UCSD-AML1 (cell line): ENCODE results near the gene NHLH2.

ENCODE experiments used
- DNase-seq: peaks from one replicate; lab custom pipeline; 2025; ENCODE audit not compliant: unreplicated experiment; lab: John Stamatoyannopoulos, UW

Gene NHLH2

DNA sequence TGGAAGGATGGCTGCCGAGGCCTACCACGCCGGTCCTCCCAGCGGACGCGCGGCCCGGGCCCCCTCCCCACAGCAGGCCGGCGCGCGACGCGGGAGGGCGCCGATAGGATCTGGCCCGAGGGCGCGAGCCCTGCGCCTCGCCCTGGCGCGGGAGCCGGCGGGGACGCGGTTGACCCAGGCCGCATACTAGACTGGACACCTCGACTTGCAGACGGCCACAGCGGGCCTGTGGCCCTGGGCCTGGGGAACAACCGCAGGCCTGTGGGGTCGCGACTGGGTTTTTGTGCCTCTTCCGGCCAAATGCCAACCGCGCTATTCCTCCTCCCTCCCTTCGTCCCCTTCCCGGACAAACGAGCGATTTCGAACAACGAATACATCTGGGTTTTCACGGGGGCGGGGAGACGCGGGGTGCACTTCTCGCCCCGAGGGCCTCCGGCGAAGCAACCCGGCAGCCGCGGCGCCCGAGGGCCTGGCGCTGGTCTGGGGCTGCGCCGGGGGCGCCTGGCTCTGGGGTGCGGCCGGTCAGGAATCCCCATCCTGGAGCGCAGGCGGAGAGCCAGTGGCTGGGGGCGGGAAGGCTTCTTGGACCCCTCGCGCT lies 2.4 kb downstream of the NHLH2 start:
- DNase-seq: no peak

DNA sequence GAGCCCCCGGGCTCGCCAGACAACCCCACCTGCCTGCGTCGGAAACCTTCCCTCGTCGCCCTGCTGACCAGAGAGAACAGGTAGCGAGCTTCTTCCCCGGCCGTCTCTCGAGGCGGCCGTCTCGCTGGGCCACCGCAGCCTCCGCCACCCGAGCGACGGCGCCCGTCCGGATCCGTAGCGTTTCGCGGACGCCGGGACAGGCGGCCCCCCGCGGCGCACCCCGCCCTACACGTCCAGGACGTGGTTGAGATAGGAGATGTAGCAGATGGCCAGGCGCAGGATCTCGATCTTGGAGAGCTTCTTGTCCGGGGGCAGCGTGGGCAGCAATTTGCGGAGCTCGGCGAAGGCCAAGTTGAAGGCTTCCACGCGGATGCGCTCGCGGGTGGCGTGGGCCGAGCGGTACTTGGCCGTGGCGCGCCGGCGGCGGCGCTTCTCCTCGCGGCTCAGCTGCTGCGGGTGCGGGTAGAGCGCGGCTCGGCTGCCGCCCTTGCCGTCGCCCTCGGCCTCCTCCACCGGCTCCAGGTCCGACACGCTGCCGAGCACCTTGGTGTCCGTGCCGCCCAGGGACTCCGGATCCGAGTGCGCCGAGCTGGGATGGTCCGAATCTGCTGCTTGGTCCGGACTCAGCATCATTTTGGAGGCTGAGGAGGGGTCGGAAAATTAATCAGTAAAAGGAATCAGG lies 3.0 kb downstream of the NHLH2 start:
- DNase-seq: no peak

DNA sequence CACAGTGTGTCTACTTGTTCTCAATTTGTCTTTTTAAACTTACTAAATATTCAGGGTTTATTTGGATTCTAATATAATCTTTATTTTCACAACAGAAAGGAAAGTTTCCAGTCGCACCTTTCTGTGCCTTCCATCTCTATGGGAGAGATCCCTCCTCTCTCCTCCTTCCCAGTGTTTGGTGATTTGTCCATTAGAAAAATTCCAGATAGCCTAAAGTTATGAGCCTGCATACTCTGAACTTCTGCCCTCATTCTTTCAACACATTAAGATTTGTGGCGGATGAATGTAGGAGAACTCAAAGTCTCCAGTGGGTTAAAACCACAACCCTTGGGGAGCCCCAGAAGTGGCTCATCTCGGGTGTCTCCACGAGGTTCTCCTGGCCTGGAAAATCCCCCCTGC lies 3.6 kb downstream of the NHLH2 start:
- DNase-seq: no peak

DNA sequence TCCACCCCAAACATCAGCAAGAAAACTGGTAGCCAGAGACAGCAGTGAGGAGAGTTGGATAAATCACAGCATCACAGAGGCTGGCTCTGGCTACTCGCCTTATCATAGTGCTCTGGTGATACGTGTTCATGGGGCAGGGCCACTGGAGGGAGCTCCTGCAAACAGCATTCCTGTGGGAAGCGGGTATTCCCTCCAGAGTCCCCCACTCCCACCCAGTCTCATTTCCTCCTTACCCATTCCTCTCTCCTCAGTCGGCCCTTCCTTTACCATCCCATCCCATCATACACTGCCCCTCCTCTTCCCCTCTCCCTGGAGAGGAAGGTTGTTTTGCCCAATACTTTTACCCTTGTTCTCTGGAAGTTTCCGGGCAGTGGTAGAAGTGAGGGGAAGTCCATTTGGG lies 7.1 kb downstream of the NHLH2 start:
- DNase-seq: no peak

DNA sequence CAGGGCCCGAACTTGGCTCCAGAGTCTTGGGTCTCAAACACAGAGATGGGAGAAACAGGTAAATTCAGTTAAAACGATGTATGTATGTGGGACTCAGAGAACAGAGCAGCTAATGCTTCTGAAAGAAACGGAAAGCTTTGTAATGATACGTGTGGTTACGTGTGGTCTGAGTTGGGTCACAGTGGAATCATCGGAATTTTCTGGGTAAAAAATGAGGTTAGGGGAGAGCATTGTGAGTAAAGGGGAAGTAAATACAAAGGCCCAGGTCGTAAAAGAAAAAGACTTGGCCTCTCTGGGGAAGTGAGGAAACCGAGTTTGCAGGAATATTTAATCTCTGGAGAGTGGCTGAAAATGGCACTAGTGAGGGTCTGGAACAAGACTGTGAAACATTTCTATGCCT lies 8.3 kb downstream of the NHLH2 start:
- no peak for DNase-seq

DNA sequence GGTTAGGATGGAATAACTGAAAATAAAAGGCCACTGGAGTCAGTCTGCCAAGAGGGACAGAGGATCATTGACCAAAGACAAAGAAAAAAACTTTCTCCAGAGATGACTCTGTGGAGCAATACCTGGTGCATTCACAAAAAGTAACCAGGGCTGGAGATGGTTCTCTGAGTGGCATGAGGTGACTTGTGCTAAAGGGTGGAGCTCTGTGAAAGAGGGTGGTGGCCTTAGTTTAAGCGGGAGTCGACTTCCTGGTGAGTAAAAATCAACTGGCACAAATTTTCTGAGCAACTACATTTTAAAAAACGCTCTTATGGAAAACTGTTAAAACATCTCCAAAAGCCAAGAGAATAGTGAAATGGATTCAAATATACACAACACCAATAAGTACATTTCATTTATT lies 10.0 kb downstream of the NHLH2 start:
- DNase-seq: no peak

DNA sequence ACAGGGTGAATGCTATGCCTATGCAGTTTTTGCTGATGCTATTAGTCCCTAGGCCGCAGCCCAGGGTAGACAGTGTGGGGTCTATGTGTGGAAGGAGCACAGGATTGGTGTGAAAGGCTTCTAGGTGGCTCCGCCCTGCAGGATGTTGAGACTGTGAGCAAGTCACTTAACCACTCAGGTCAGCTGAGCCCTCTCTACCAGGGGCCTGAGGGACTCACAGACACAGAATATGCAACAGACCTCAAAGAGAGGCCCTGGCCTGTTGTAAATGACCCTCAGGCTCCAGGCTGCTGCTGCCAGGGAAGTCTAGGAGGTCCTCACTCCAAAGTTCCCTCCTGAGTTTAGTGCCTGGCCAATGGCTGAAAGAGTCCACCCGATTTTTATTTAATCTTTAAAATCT lies 11.0 kb downstream of the NHLH2 start:
- DNase-seq: no peak

DNA sequence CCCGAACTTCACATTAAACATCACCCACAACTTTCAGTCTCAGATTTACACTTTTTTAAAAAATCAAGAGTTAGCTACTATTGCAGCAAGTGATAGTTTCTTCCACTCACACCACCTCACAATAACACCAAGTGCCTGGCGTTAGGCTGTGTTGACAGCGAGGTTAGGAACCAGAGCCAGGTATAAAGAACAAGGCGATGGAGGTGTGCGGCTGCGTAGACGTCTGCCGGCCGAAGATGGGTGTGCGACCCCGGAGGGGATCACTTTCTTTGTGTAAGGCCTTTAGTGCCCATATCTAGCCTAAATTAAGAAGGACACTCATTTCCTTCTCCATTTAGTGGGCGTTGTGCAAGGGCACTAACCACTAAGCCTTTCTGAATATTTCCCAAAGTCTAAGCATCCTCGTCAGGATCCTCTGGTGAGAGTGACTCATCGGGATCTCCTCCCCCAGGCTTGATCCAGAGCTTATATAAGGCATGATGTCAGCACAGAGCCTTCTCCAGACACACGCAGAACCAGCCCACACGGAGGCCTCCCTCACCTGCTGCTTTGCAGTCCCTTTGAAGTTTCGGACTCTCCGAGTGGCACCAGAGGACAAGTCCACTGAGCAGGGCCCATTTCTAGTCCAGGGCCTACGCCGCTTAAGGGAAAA lies 11.8 kb downstream of the NHLH2 start:
- DNase-seq: peak; percentile 54

DNA sequence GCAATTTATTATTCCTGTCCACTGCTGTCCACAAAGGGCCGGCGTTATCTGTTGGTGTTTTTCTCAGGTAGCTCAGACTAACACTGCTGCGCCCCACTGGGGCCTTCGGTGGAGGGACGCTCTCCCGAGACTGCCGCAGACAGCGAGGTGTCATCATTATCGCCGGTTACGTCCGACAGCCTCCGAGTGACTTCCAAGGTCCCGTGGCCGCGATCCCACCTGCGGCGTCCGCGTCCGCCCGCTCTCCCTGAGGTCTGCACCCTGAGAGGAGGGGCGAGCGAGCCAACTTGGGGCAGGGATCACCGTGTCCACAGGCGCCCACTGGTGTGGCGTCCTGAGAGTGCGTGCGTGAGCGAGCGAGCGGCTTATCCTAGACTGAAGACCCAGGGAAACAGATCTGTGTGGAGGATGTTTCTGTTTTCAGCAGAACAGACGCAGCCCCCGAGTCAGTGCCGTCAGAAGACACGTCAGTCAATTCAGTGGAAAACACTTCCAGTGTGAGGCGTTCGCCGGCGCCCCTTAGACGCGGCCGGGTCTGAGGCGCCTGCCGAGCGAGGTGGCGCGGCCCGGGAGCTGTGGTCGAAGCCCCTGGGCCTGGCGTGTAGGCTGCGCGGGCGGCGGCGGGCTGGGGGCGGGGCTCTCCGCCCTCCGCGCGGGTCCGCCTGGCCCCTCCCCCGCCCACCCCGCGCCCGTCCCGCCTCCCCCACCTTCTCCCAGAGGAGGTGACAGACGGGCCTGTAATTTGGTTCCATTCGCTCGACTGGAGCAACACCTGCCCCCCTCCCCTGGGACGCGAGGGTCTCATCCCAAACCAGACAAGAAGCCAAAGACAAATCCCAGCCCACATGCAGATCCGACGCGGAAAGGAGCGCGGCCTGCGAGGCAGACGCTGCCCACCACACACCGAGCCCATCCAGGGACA lies 12.6 kb downstream of the NHLH2 start:
- no peak for DNase-seq

DNA sequence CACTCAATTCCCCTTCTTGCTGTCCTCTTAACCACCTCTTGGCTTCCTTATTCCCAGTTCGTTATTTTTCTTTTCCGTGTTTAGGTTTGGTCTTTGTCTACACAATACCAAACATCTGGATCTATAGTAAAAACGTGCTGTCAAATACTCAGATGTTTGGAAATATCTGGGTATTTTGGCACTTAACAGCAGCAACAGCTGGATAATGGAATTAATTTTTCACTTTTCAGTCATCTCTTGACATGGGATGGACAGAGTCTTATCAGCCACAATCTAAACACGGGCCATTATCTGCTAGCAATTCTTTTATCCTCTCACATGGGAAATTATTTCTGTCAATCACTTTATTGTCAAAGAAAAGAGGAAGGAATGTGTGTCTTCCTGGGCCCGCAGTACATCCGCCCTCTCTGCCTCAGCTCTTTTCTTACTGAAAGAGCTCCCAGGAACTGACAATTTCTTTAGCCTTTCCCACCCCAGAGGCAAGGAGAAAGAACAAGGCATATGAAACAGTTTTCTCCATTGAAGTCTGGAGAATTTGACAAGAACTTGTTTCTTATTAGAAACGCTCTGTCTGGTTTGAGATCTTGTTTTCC lies 13.4 kb downstream of the NHLH2 start:
- DNase-seq: no peak

DNA sequence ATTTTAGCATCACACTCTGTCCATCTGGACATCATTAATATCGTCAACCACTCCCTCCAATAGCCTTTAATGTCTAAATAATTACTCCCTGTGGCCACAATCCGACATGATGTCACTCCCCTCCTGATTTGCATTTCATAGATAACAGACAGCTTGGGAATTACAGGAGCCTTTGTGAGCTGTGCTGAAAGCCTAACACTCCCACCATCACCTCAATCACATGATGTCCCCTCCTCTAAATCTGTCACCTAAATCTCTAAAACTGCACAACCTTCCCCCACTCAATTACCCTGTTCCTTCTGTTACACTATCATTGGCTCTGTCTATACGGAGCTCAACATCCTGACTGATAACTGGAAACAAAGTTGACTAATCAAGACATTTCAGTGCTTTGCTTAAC lies 14.3 kb downstream of the NHLH2 start:
- DNase-seq: no peak

DNA sequence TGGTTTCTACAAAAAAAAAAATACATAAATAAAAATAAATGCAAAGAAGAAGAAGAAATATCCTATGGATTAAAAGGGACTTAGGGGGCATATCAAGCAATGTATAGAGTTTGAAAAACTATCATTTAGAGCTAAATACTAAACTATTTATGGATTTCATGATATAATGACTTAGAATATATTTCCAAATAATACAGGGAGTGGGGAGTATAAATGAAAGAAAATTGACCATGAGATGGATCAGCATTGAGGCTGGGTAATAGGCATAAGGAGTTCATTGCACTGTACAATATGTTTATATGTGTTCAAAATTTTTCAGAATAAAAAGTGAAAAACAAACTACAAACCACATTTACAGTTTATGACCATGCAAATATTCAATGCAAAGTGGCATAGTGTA lies 18.8 kb downstream of the NHLH2 start:
- no peak for DNase-seq

DNA sequence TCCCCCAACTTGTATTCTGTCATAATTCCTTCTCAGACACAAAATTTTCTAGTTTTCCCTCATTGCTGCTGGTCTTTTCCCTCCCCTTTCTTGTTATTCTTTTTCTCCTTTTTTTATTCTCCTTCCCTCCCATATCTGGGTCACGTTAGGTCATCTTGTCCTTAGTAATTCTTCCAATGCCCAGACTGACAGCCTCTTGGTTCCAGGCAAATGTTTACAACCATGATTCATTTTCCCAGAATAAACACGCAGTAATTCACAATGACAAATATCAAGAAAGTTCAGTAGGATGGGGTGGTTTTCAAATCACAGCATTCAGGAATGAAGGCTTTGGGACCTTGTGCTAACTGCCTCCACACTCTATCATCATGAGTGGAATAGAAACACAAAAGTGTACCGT lies 25.2 kb downstream of the NHLH2 start:
- DNase-seq: no peak

DNA sequence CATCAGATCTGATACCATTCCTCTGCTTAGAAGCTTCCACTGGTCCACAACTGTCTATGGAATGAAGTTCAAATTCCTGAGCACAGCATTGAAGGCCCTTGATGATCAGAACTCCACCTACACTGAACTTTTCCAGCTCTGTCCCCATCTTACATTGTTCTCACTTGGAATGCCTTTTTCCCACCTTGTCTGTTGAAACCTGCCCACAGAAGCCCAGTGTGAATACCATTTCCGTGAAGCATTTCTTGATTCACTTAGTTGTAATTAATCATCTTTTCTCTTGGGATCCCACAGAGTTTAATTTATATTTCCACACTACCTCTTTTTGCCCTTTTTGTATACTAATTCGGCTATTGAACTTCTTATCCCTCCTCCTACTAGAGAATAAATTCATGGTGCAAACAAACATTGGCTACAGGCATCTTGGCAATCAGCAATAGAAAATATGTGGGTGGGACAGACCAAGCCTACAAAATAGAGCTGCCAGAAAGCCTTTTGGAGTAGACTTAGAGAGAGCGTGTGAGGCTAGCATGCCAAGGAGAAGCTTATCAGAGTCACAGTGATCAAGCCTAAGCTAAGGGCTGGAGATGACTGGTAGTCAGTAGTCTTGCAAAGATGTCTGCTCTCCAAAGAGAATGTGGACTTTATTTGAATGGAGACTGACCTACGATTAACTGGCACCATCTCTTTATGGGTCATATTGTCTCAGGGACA lies 26.1 kb downstream of the NHLH2 start:
- no peak for DNase-seq

DNA sequence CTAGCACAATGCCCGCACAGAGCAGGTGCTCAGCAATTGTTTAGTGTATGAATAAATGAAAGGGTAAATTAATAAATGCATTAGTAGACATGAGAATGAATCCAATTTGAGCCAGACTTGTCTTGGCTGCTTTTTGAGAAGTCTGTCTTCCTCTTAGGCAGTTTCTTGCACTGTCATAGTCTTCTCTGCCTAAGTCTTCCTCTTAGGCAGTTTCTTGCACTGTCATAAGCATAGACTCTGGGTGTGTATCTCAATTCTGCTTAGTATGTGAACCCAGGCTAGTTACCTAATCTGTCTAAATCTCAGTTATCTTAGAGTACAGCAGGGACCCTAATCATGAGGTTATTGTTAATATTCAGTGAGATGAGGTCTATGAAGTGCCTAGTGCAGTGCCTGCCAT lies 27.2 kb downstream of the NHLH2 start:
- no peak for DNase-seq

DNA sequence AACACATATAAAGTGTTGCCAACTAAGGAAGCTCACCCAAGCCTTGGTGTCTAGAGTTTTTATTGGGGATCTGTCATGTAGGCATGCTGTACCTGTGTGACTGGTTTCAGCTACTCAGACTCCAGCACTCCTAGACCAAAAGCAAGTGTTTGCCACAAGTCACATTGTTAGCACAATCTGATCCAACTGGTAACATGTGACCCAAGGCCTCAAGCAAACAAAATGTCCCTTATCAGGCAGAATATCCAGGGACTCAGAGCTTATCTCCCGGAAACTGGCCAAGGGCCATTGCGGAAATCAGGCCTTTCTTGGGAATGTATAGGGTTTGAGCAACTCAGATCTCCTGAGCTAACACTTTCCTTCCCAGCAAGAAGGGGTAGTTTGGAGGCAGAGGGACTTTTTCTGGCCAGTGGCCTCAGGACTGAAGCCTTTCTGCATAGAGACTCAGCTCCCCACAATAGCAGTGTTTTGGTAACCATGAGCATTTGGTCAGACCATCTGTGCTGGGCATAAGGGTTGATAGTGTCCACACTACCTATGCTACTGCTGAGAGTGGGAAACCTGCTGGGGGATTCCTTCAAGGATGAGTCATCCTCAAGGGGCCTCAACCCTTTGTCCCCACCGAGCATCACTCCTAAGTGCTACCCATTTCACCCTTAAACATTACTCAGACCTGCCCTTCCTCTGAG lies 29.6 kb downstream of the NHLH2 start:
- no peak for DNase-seq

DNA sequence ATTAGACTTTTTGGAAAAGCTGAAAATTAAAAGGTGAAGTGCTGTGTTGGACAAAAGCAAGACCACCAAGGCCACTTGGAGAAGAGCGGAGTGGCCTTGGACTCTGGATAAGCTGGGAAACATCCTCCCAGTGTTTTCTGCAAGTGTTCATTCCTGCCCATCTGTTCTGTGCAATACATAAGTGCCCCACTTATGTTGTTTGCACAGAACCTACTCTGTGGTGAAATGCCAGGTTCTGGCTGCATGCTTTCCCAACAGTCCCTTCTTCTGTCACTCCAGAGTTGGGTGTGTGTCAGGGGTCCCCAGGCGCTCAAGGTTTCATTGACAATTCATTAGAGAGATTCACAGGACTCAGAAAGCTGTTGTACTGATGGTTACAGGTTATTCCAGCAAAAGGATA lies 30.3 kb downstream of the NHLH2 start:
- DNase-seq: no peak

DNA sequence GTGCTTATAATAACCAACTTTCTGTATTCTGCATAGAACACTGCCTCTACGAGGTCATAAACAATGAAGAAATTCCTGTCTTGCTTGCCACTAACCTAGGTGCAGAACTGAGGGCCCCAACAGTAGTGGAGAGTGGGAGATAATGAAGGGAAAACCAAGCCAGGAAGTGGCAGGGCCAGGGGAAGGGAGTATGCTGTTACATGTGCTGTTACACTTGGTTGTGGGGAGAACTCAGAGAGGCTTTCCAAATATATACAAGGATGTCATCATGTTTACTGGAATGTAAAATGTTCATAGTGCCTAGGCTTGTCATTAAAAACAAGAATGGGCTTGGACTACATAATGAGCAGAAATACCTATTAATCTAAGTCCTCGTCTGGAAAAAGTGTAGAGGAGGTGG lies 31.1 kb downstream of the NHLH2 start:
- DNase-seq: peak; percentile 42

DNA sequence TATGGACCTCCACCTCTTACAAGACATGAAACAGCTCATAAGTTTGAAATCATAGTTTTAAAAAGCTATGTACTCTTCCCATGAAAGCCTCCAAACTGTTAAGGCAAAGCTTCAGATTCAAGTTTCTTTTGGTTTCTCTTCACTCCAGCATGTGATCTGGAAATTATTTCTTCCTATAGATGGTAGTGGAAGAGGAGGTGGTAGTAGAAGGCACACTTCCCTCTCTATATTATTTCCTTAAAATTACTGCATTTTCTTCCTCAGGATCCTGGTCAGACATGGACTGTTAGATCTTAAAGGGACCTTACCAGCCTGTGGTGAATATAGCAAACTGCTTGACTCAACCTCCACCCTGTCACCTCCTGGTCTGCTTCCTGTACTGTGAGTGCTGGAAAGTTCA lies 31.9 kb downstream of the NHLH2 start:
- no peak for DNase-seq

DNA sequence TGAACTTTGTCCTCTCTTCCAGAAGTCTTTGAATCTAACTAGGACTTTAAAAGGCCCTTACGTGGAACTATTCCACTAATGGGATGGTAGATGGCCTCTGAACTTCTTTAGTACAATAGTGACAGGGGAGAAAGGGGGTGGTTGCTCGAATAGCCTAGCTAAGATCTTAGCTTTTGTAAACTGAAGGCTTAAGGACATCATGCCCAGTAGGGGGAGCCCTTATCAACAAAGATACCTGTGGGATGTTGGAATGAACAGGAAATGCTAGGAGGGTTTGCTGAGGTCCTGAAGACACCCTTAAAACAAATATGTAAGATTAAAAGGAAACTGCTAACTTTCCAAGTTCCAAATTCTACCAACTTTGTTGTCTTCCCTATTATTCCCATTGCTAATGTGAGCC lies 33.2 kb downstream of the NHLH2 start:
- DNase-seq: no peak
